GM12891 (cell line): Measurements from ENCODE around the gene ADTRP.

Experiments
- PAX5 ChIP-seq: IDR thresholded peaks from 2 replicates; pipeline ENCODE4 v1.6.1; 2011; ENCODE audit warnings: low read length, moderate library complexity, mild to moderate bottlenecking; ENCODE audit not compliant: insufficient read depth, severe bottlenecking
- POLR2A ChIP-seq: IDR thresholded peaks from 2 replicates; pipeline ENCODE4 v1.6.1; 2011; ENCODE audit warnings: low read depth, low read length, control low read depth
- POLR2AphosphoS5 ChIP-seq: IDR thresholded peaks from 2 replicates; pipeline ENCODE4 v1.6.1; 2011; ENCODE audit warnings: low read depth, low read length, control low read depth
- SPI1 ChIP-seq: IDR thresholded peaks from 2 replicates; pipeline ENCODE4 v1.6.1; 2011; ENCODE audit warnings: low read depth, low read length, control low read depth
- TAF1 ChIP-seq: IDR thresholded peaks from 2 replicates; pipeline ENCODE4 v1.6.1; 2011; ENCODE audit warnings: low read depth, low read length, control low read depth

GRCh38 chr6:11756726-11757125 is 21.9 kb downstream of the ADTRP start:
- no peak for TF ChIP-seq POLR2A
- TF ChIP-seq POLR2AphosphoS5 = no peak
- TF ChIP-seq TAF1 = no peak
- TF ChIP-seq SPI1 = no peak
- TF ChIP-seq PAX5 = no peak
